WTC11 (cell line): ENCODE measurements around the gene POTEG.
"Not testable (repeated sequence)": the region's sequence is repeated elsewhere in the genome, so short reads cannot be mapped to it uniquely, and the experiment has no call there.

Experiments used
- ATF1 ChIP-seq: sonication (generic); formaldehyde crosslinking; IDR thresholded peaks from 2 replicates; pipeline ENCODE4 v1.8.1; 2023; ENCODE audit warnings: mild to moderate bottlenecking, moderate library complexity, missing genetic modification reagents
- SMAD3 ChIP-seq: sonication (generic); formaldehyde crosslinking; IDR thresholded peaks from 2 replicates; pipeline ENCODE4 v1.8.0; 2022; ENCODE audit warnings: missing genetic modification reagents, mild to moderate bottlenecking, borderline replicate concordance
- SMAD4 ChIP-seq: sonication (generic); formaldehyde crosslinking; IDR thresholded peaks from 2 replicates; pipeline ENCODE4 v1.8.0; 2022; ENCODE audit warnings: mild to moderate bottlenecking, missing genetic modification reagents
- ZNF416 ChIP-seq: fragments of 250-450 bp; sonication (Bioruptor Pico); IDR thresholded peaks from 2 replicates; pipeline ENCODE4 v1.9.0; 2021; ENCODE audit warnings: mild to moderate bottlenecking, inconsistent platforms
- TF ChIP-seq, protein P1 (sequence below): fragments of 200-600 bp; IDR thresholded peaks from 2 replicates; pipeline ENCODE4 v1.8.0; 2022; ENCODE audit warnings: antibody characterized with exemption

DNA sequence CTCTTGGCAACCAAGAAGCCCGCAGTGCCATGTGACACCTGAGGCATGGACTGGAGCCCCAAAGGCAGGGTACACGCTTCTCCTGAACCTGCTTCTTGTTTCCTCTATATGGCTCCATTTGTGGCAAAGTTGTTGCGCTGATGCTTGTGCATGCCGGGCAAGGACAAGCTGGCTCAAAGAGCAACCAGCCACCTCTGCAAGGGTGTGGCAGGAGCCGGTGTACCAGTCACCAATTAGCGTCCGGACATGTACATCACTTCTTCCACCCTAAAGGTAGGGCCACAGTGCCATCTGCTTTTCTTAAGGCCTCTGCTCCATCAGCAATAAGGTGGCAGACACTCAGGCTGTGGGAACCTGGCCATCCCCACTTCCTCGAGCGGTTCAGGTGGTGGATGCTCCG lies 43.9 kb downstream of the POTEG start:
- TF ChIP-seq, protein P1, sequence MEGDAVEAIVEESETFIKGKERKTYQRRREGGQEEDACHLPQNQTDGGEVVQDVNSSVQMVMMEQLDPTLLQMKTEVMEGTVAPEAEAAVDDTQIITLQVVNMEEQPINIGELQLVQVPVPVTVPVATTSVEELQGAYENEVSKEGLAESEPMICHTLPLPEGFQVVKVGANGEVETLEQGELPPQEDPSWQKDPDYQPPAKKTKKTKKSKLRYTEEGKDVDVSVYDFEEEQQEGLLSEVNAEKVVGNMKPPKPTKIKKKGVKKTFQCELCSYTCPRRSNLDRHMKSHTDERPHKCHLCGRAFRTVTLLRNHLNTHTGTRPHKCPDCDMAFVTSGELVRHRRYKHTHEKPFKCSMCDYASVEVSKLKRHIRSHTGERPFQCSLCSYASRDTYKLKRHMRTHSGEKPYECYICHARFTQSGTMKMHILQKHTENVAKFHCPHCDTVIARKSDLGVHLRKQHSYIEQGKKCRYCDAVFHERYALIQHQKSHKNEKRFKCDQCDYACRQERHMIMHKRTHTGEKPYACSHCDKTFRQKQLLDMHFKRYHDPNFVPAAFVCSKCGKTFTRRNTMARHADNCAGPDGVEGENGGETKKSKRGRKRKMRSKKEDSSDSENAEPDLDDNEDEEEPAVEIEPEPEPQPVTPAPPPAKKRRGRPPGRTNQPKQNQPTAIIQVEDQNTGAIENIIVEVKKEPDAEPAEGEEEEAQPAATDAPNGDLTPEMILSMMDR, result not testable (repeated sequence)
- not testable (repeated sequence) for TF ChIP-seq SMAD3, ATF1, ZNF416, SMAD4 (CRISPR knock-in tag)
